HG02571 (cell line): ENCODE data around the gene ONECUT2.

ENCODE experiments used
- ATAC-seq: cut with Tn5 transposase; IDR thresholded peaks from one replicate; pipeline ENCODE4 v1.9.1; 2021; ENCODE audit warnings: mild to moderate bottlenecking, moderate library complexity; ENCODE audit not compliant: unreplicated experiment

ONECUT2 gene

GRCh38 chr18:57431002-57431382 is 4.2 kb upstream of the ONECUT2 start:
- ATAC-seq, result no peak

- no peak for ATAC-seq
Observed at GRCh38 chr18:57431467-57432080, 3.6 kb upstream of the ONECUT2 start.

GRCh38 chr18:57432140-57432539 is 3.0 kb upstream of the ONECUT2 start:
- no peak for ATAC-seq

GRCh38 chr18:57432751-57433400 is 2.3 kb upstream of the ONECUT2 start:
- no peak for ATAC-seq

GRCh38 chr18:57433482-57433881 is 1.7 kb upstream of the ONECUT2 start:
- no peak for ATAC-seq

- no peak for ATAC-seq
Observed at GRCh38 chr18:57433934-57434535, 1.1 kb upstream of the ONECUT2 start.

- no peak for ATAC-seq
Observed at GRCh38 chr18:57435846-57436190, 644 bp downstream of the ONECUT2 start.

- ATAC-seq, result no peak
Observed at GRCh38 chr18:57436191-57436964, 1.2 kb downstream of the ONECUT2 start.

GRCh38 chr18:57436965-57437333 is 1.8 kb downstream of the ONECUT2 start:
- no peak for ATAC-seq

GRCh38 chr18:57437402-57437765 is 2.2 kb downstream of the ONECUT2 start:
- ATAC-seq, result no peak

GRCh38 chr18:57437766-57438671 is 2.8 kb downstream of the ONECUT2 start:
- ATAC-seq, result peak; percentile 45

- no peak for ATAC-seq
Observed at GRCh38 chr18:57438743-57439608, 3.8 kb downstream of the ONECUT2 start.

GRCh38 chr18:57439609-57439968 is 4.4 kb downstream of the ONECUT2 start:
- ATAC-seq, result no peak

- ATAC-seq, result no peak
Observed at GRCh38 chr18:57439985-57440330, 4.8 kb downstream of the ONECUT2 start.

- no peak for ATAC-seq
Observed at GRCh38 chr18:57440331-57441070, 5.3 kb downstream of the ONECUT2 start.

- no peak for ATAC-seq
Observed at GRCh38 chr18:57441071-57441794, 6.1 kb downstream of the ONECUT2 start.

- no peak for ATAC-seq
Observed at GRCh38 chr18:57443247-57443646, 8.1 kb downstream of the ONECUT2 start.

- ATAC-seq, result no peak
Observed at GRCh38 chr18:57443702-57444101, 8.5 kb downstream of the ONECUT2 start.

- ATAC-seq, result no peak
Observed at GRCh38 chr18:57444301-57444759, 9.2 kb downstream of the ONECUT2 start.
